NT2/D1 (cell line): Measurements from ENCODE around the gene AKR1D1.

Experiments
- SUZ12 ChIP-seq: IDR thresholded peaks from 2 replicates; pipeline ENCODE4 v1.6.1; 2011; ENCODE audit not compliant: insufficient read length, insufficient read depth; ENCODE audit errors: extremely low read depth
- YY1 ChIP-seq: IDR thresholded peaks from 2 replicates; pipeline ENCODE4 v1.6.1; 2011; ENCODE audit not compliant: insufficient read length, insufficient read depth
- ZNF274 ChIP-seq: IDR thresholded peaks from 2 replicates; pipeline ENCODE4 v1.6.1; 2011; ENCODE audit warnings: mild to moderate bottlenecking, low read depth, low read length

DNA sequence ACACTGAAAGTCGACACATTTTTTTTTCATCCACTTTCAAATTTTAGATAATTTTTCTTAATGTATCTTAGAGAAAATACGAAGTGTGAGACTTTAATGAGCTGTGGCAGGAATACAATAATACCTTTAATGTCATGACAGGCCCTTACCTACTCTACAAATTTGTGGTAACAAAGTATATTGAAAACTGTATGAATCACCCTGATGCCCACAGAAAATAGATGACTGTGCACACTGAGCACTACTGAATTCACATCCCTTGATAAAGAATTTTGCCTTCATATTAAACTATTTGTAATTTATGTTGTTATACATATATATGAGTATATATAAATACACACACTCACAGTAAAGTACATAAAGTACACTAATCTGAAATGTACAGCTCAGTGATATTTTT lies 51.7 kb downstream of the AKR1D1 start:
- TF ChIP-seq YY1 (no peak), SUZ12 (no peak), ZNF274 (no peak)
